ENCODE measurements around the gene MRPL39. TPM values are rescaled to one million over a fixed set of nuclear protein-coding genes. Genes with fewer than 3 reads are reported as not detected.
A peak's percentile ranks its signal among the peaks of the same experiment; 100 is the strongest.

The MRPL39 gene
- total and polyA plus RNA-seq, 4 donors: 19.2 to 35.7 (median 24.4) TPM

- peak overlapping the region in 1 of 2 donors; percentile 73 for H3K9ac ChIP-seq (ENCODE audit: low read depth in 1 of 2, low read length in 2 of 2)
- no peaks in the 10 kb centered on the region for H3K27me3 ChIP-seq (ENCODE audit: control insufficient read depth in 4 of 4, insufficient read depth in 4 of 4, low read length in 3 of 4)
- H3K9me3 ChIP-seq (ENCODE audit: control insufficient read depth in 4 of 4, low read length in 3 of 4): no peaks in the 10 kb centered on the region
- DNase-seq (ENCODE audit: low spot score): peak; percentile 74
- TF ChIP-seq RXRA (IDR thresholded peaks at IDR 0.05) (peak in 1 of 2 donors; percentile 23), TAF1 (conservative IDR thresholded peaks at IDR 0.05) (no peak), RAD21 (IDR thresholded peaks at IDR 0.05) (peak; percentile 98 to 99), HNF4G (IDR thresholded peaks at IDR 0.05) (no peak)
- TF ChIP-seq, protein P1, sequence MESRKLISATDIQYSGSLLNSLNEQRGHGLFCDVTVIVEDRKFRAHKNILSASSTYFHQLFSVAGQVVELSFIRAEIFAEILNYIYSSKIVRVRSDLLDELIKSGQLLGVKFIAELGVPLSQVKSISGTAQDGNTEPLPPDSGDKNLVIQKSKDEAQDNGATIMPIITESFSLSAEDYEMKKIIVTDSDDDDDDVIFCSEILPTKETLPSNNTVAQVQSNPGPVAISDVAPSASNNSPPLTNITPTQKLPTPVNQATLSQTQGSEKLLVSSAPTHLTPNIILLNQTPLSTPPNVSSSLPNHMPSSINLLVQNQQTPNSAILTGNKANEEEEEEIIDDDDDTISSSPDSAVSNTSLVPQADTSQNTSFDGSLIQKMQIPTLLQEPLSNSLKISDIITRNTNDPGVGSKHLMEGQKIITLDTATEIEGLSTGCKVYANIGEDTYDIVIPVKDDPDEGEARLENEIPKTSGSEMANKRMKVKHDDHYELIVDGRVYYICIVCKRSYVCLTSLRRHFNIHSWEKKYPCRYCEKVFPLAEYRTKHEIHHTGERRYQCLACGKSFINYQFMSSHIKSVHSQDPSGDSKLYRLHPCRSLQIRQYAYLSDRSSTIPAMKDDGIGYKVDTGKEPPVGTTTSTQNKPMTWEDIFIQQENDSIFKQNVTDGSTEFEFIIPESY (IDR thresholded peaks at IDR 0.05): no peak
- TF ChIP-seq, protein P2, sequence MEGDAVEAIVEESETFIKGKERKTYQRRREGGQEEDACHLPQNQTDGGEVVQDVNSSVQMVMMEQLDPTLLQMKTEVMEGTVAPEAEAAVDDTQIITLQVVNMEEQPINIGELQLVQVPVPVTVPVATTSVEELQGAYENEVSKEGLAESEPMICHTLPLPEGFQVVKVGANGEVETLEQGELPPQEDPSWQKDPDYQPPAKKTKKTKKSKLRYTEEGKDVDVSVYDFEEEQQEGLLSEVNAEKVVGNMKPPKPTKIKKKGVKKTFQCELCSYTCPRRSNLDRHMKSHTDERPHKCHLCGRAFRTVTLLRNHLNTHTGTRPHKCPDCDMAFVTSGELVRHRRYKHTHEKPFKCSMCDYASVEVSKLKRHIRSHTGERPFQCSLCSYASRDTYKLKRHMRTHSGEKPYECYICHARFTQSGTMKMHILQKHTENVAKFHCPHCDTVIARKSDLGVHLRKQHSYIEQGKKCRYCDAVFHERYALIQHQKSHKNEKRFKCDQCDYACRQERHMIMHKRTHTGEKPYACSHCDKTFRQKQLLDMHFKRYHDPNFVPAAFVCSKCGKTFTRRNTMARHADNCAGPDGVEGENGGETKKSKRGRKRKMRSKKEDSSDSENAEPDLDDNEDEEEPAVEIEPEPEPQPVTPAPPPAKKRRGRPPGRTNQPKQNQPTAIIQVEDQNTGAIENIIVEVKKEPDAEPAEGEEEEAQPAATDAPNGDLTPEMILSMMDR (IDR thresholded peaks at IDR 0.05; ENCODE audit: low read depth, low read length, missing input control): peak; percentile 97
- H3K36me3 ChIP-seq (ENCODE audit: control insufficient read depth in 4 of 4, insufficient read depth in 3 of 4, low read depth in 1 of 4, low read length in 3 of 4): peaks cover 0 to 12% (median 4%) of the 10 kb centered on the region in 4 donors
- 8% methylated on average over 18 of the region's 18 CpGs for WGBS
- H3K4me3 ChIP-seq (ENCODE audit: low read depth in 1 of 3, low read length in 3 of 3): peak overlapping the region; percentile 41 to 94 (median 91)
- H3K27ac ChIP-seq (ENCODE audit: low read depth in 1 of 2, low read length in 2 of 2): peak overlapping the region in 1 of 2 donors; percentile 1
- H3K4me1 ChIP-seq (ENCODE audit: control insufficient read depth in 4 of 4, insufficient read depth in 4 of 4, low read length in 3 of 4): peaks cover 2 to 21% (median 17%) of the 10 kb centered on the region in 4 donors
Observed at GRCh38 chr21:25608044-25608737, 910 bp upstream of the MRPL39 start.

- Histone ChIP-seq H3K9ac (ENCODE audit: low read depth in 1 of 2, low read length in 2 of 2) (no peak overlapping the region), H3K9me3 (ENCODE audit: control insufficient read depth in 4 of 4, low read length in 3 of 4) (no peaks in the 10 kb centered on the region)
Observed at GRCh38 chr21:25589887-25590286, 17.4 kb downstream of the MRPL39 start.

DNA sequence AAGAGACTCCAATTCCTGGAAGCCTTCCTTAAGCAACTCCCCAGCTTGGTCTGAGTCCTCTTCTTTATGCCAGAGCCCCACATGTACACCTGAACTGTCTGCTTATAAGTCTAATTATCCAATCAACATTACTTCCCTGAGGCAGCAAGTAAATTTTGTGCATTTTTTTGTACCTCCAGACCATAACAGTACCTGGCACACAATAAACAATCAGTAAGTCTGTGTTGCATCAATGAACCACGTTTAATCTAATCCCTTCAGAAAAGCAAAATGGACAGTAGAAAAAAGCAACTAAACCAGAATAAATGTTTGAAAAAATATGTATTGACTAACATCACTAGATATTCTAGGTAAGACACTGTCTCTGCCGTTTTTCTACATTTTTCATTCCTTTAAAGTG is 20.5 kb downstream of the MRPL39 start:
- H3K4me1 ChIP-seq (ENCODE audit: control insufficient read depth in 4 of 4, insufficient read depth in 4 of 4, low read length in 3 of 4): no peaks in the 10 kb centered on the region
- no peak for DNase-seq (ENCODE audit: low spot score)
- WGBS: 88% methylated on average over 2 of the region's 2 CpGs
- no peaks in the 10 kb centered on the region for H3K9me3 ChIP-seq (ENCODE audit: control insufficient read depth in 4 of 4, low read length in 3 of 4)
- H3K27me3 ChIP-seq (ENCODE audit: control insufficient read depth in 4 of 4, insufficient read depth in 4 of 4, low read length in 3 of 4): no peaks in the 10 kb centered on the region
- H3K36me3 ChIP-seq (ENCODE audit: control insufficient read depth in 4 of 4, insufficient read depth in 3 of 4, low read depth in 1 of 4, low read length in 3 of 4): peaks cover 2 to 39% (median 25%) of the 10 kb centered on the region in 4 donors
- no peak overlapping the region for H3K9ac ChIP-seq (ENCODE audit: low read depth in 1 of 2, low read length in 2 of 2)
- H3K27ac ChIP-seq (ENCODE audit: low read depth in 1 of 2, low read length in 2 of 2): no peak overlapping the region
- no peak overlapping the region for H3K4me3 ChIP-seq (ENCODE audit: low read depth in 1 of 3, low read length in 3 of 3)
- TF ChIP-seq REST (IDR thresholded peaks at IDR 0.05) (no peak), YY1 (IDR thresholded peaks at IDR 0.05) (no peak), FOXA1 (IDR thresholded peaks at IDR 0.05) (no peak), TAF1 (conservative IDR thresholded peaks at IDR 0.05) (no peak), JUND (IDR thresholded peaks at IDR 0.05) (no peak), HNF4A (conservative IDR thresholded peaks at IDR 0.05) (no peak)
- TF ChIP-seq, protein P3, sequence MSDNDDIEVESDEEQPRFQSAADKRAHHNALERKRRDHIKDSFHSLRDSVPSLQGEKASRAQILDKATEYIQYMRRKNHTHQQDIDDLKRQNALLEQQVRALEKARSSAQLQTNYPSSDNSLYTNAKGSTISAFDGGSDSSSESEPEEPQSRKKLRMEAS (IDR thresholded peaks at IDR 0.05): no peak

More at GRCh38 chr21:25589887-25590286, 17.4 kb downstream of the MRPL39 start:
- peaks cover 4 to 56% (median 47%) of the 10 kb centered on the region in 4 donors for H3K36me3 ChIP-seq (ENCODE audit: control insufficient read depth in 4 of 4, insufficient read depth in 3 of 4, low read depth in 1 of 4, low read length in 3 of 4)
- no peak for DNase-seq (ENCODE audit: low spot score)
- WGBS: 93% methylated on average over 1 of the region's 1 CpG
- no peak overlapping the region for H3K27ac ChIP-seq (ENCODE audit: low read depth in 1 of 2, low read length in 2 of 2)
- no peaks in the 10 kb centered on the region for H3K4me1 ChIP-seq (ENCODE audit: control insufficient read depth in 4 of 4, insufficient read depth in 4 of 4, low read length in 3 of 4)
- H3K4me3 ChIP-seq (ENCODE audit: low read depth in 1 of 3, low read length in 3 of 3): no peak overlapping the region
- no peak for TF ChIP-seq NR2F2 (IDR thresholded peaks at IDR 0.05)
- no peaks in the 10 kb centered on the region for H3K27me3 ChIP-seq (ENCODE audit: control insufficient read depth in 4 of 4, insufficient read depth in 4 of 4, low read length in 3 of 4)

Data from liver (tissue), 9 donors.